ENCODE data around the gene AWAT2.

DNA sequence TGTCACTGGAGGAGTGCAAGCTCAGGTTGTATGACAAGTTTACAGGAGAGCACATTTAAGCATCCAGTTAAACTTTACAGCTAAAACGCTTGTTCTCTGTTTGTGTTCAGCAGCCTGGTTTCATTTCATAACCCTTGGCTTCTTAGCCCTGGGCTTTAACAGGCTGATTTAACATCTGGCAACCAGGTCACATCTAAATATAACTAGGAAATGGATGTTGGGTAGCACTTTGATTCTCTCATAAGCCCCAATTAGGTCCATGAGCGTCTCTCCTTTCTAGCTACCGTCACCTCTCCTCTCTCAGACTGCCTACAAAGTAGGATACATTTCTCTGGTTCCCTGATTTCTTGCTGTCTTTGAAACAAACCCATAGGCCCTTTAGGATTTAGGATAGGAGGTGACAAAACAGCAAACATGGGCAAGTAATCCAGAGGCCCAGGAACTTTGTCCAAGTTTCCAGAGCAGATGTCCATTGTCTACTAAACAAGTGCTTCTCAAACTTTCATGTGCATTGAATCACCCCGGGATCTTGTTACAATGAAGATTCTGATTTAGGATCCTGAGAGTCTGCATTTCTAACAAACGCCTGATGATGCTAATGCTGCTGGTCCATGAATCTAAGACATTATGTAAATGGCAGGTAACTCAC, 35.0 kb upstream of the AWAT2 start:
- TF ChIP-seq, protein P1, sequence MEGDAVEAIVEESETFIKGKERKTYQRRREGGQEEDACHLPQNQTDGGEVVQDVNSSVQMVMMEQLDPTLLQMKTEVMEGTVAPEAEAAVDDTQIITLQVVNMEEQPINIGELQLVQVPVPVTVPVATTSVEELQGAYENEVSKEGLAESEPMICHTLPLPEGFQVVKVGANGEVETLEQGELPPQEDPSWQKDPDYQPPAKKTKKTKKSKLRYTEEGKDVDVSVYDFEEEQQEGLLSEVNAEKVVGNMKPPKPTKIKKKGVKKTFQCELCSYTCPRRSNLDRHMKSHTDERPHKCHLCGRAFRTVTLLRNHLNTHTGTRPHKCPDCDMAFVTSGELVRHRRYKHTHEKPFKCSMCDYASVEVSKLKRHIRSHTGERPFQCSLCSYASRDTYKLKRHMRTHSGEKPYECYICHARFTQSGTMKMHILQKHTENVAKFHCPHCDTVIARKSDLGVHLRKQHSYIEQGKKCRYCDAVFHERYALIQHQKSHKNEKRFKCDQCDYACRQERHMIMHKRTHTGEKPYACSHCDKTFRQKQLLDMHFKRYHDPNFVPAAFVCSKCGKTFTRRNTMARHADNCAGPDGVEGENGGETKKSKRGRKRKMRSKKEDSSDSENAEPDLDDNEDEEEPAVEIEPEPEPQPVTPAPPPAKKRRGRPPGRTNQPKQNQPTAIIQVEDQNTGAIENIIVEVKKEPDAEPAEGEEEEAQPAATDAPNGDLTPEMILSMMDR (IDR thresholded peaks at IDR 0.05; ENCODE audit: poor library complexity) = no peak
- TF ChIP-seq EZH2 (IDR thresholded peaks at IDR 0.05; ENCODE audit: borderline replicate concordance) = no peak
